HepG2 (cell line): ENCODE results near the gene GRB10. TPM values are rescaled to one million over a fixed set of nuclear protein-coding genes. Genes with fewer than 3 reads are reported as not detected.

Source experiments
- ATAC-seq: fragments of 200-7000 bp; cut with Tn5 transposase; 3 replicates; pipeline ENCODE4 v1.9.1; 2020; ENCODE audit warnings: mild to moderate bottlenecking, moderate library complexity
- BruUV-seq: library from RNA; stranded (reverse); fragments of 400-500 nt; replicated peaks from 2 replicates; lab custom pipeline; 2021; lab: Mats Ljungman, UMichigan
- CTCF ChIA-PET: fragments of 300-600 bp; formaldehyde crosslinking; extraction: SDS; loops from one replicate; lab custom pipeline; 2021; ENCODE audit warnings: low total read pairs, inconsistent platforms, low intra/inter-chr PET ratio; lab: Yijun Ruan, JAX
- POLR2A ChIA-PET: fragments of 350-600 bp; sonication (Branson Sonifier 250); formaldehyde crosslinking; loops from one replicate; lab custom pipeline; 2020; ENCODE audit warnings: antibody characterized with exemption, inconsistent platforms; lab: Yijun Ruan, JAX
- DNase-seq: peaks from one replicate; pipeline ENCODE4 v3.0.0-alpha.2; 2015; ENCODE audit warnings: low spot score
- FAIRE-seq: peaks from 3 replicates; lab custom pipeline; 2011; peaks lifted over from hg19 to GRCh38; lab: Jason Lieb, UNC
- H2AFZ ChIP-seq: one replicate; pipeline ENCODE4 v1.6.1; 2011; ENCODE audit warnings: low read length, inconsistent platforms
- H3K27ac ChIP-seq: fragments of 300-600 bp; 3 replicates; pipeline ENCODE4 v1.8.0; 2011; ENCODE audit warnings: mixed run types, mild to moderate bottlenecking, mixed read lengths, low read length, inconsistent platforms; ENCODE audit not compliant: insufficient read depth; ENCODE audit errors: extremely low read length
- H3K27me3 ChIP-seq, 2 experiments: fragments of 200-600 bp in 1 of 2; 2 replicates in 1 of 2; 3 replicates in 1 of 2; pipeline versions ENCODE4 v1.6.0 to v1.8.0; 2011; ENCODE audit warnings: low read length in 2 of 2, mild to moderate bottlenecking in 2 of 2, moderate library complexity in 2 of 2, inconsistent platforms in 1 of 2; ENCODE audit not compliant: insufficient read depth in 2 of 2, control insufficient read depth in 1 of 2
- H3K36me3 ChIP-seq, 2 experiments: fragments of 200-600 bp in 1 of 2; replicated peaks in 1 of 2; 2 replicates in 1 of 2; 3 replicates in 1 of 2; pipeline versions ENCODE4 v1.5.1 to v1.8.0; 2011; ENCODE audit warnings: low read length in 2 of 2, inconsistent platforms in 1 of 2; ENCODE audit not compliant: insufficient read depth in 2 of 2, control insufficient read depth in 1 of 2
- H3K4me1 ChIP-seq: 2 replicates; pipeline ENCODE4 v1.5.1; 2012; ENCODE audit warnings: low read length, inconsistent platforms; ENCODE audit not compliant: insufficient read depth
- H3K4me2 ChIP-seq: 2 replicates; pipeline ENCODE4 v1.6.0; 2011; ENCODE audit warnings: low read depth, low read length, inconsistent platforms
- H3K4me3 ChIP-seq, 3 experiments: fragments of 200-600 bp in 1 of 3; sonication (generic), shearing (Covaris generic) in 1 of 3; replicated peaks in 1 of 3; 2 replicates each; pipeline ENCODE4 v1.5.1; 2011 to 2016; ENCODE audit warnings: low read length in 3 of 3, inconsistent platforms in 2 of 3, low read depth in 2 of 3, mild to moderate bottlenecking in 2 of 3, control low read depth in 1 of 3, mixed read lengths in 1 of 3; ENCODE audit not compliant: insufficient read depth in 1 of 3
- H3K79me2 ChIP-seq: one replicate; pipeline ENCODE4 v1.6.1; 2011; ENCODE audit warnings: low read length, inconsistent platforms; ENCODE audit not compliant: insufficient read depth
- H3K9ac ChIP-seq: 2 replicates; pipeline ENCODE4 v1.6.0; 2011; ENCODE audit warnings: mild to moderate bottlenecking, low read depth, low read length, inconsistent platforms; ENCODE audit not compliant: insufficient read depth
- H3K9me3 ChIP-seq: 2 replicates; pipeline ENCODE4 v1.5.1; 2012; ENCODE audit warnings: mild to moderate bottlenecking, low read length
- H4K20me1 ChIP-seq: 2 replicates; pipeline ENCODE4 v1.6.0; 2011; ENCODE audit warnings: inconsistent platforms, mild to moderate bottlenecking, low read length, moderate library complexity; ENCODE audit not compliant: insufficient read depth
- ARNT2 ChIP-seq: sonication (generic); formaldehyde crosslinking; IDR thresholded peaks from 2 replicates; pipeline ENCODE4 v1.8.0; 2022; ENCODE audit warnings: mild to moderate bottlenecking, low read depth, missing genetic modification reagents, moderate library complexity
- GABPB1 ChIP-seq: IDR thresholded peaks from 2 replicates; pipeline ENCODE4 v1.6.1; 2016; ENCODE audit warnings: mild to moderate bottlenecking, missing genetic modification reagents, moderate library complexity, missing compliant biosample characterization
- HOXA9 ChIP-seq: sonication (generic); formaldehyde crosslinking; IDR thresholded peaks from 2 replicates; pipeline ENCODE4 v1.8.1; 2022; ENCODE audit warnings: missing genetic modification reagents, mild to moderate bottlenecking, moderate library complexity, borderline replicate concordance
- NR1H2 ChIP-seq: sonication (generic); formaldehyde crosslinking; IDR thresholded peaks from 2 replicates; pipeline ENCODE4 v1.8.1; 2022; ENCODE audit warnings: low read depth, missing genetic modification reagents, borderline replicate concordance
- ZNF496 ChIP-seq: sonication (generic); formaldehyde crosslinking; IDR thresholded peaks from 2 replicates; pipeline ENCODE4 v1.8.1; 2023; ENCODE audit warnings: mild to moderate bottlenecking, moderate library complexity, missing genetic modification reagents; ENCODE audit not compliant: insufficient replicate concordance
- ZNF543 ChIP-seq: sonication (generic); formaldehyde crosslinking; IDR thresholded peaks from 2 replicates; pipeline ENCODE4 v1.4.0; 2020; ENCODE audit warnings: mild to moderate bottlenecking, missing genetic modification reagents
- ZNF644 ChIP-seq: IDR thresholded peaks from 2 replicates; pipeline ENCODE4 v1.6.1; 2016; ENCODE audit warnings: low read depth
- ZNF780A ChIP-seq: sonication (generic); formaldehyde crosslinking; IDR thresholded peaks from 2 replicates; pipeline ENCODE4 v1.8.0; 2022; ENCODE audit warnings: mild to moderate bottlenecking, missing genetic modification reagents, moderate library complexity
- WGBS: methylation state at CpG from one replicate; pipeline ENCODE4 v1.1.6; 2017; ENCODE audit warnings: low lambda C conversion rate; 5-methylcytosine and 5-hydroxymethylcytosine counted together
- in situ Hi-C: cut with HindIII; loops from 2 replicates; pipeline ENCODE4 v1.10.0; 2017; ENCODE audit warnings: low pct_unique_long_range_greater_than_20kb; ENCODE audit not compliant: extremely low pct_ligation_motif_present
- intact Hi-C: fragments of 100-400 bp; cut with micrococcal nuclease; formaldehyde crosslinking; loops from one replicate; pipeline ENCODE4 v1.10.0; 2022; ENCODE audit not compliant: unreplicated experiment
- polyA plus RNA-seq, 8 experiments: library from polyadenylated mRNA; depleted of rRNA in 3 of 8; stranded (reverse) in 7 of 8; unstranded in 1 of 8; fragments of >200 nt; fragmentation: Illumina TruSeq in 4 of 8; extraction: Trizol in 4 of 8; gene quantifications; 2 replicates each; pipeline versions ENCODE4 v1.2.1 to v1.2.3, GENCODE V29; 2011 to 2016; ENCODE audit warnings: low read depth in 4 of 8, missing spikeins in 1 of 8, mixed read lengths in 1 of 8; ENCODE audit not compliant: insufficient read depth in 1 of 8
- total RNA-seq, 5 experiments: library from RNA; depleted of rRNA; stranded (reverse); fragments of >200 nt; fragmentation: Illumina TruSeq; extraction: Trizol; gene quantifications; 2 replicates each; pipeline ENCODE4 v1.2.3, GENCODE V29; 2016; ENCODE audit warnings: low read depth in 1 of 5
- TF ChIP-seq, protein P1 (sequence below): sonication (generic); formaldehyde crosslinking; IDR thresholded peaks from 2 replicates; pipeline ENCODE4 v1.4.0; 2020; ENCODE audit warnings: low read depth, mild to moderate bottlenecking, missing genetic modification reagents
- TF ChIP-seq, protein P2 (sequence below): sonication (generic); formaldehyde crosslinking; IDR thresholded peaks from 2 replicates; pipeline ENCODE4 v1.8.1; 2022; ENCODE audit warnings: low read depth, mild to moderate bottlenecking, missing genetic modification reagents

Gene GRB10
- total and polyA plus RNA-seq, 2 of the 13 experiments (the other 11 are each of a cell fraction or from before 2014, with no cell fraction given) = 4.0 to 6.8 TPM

DNA sequence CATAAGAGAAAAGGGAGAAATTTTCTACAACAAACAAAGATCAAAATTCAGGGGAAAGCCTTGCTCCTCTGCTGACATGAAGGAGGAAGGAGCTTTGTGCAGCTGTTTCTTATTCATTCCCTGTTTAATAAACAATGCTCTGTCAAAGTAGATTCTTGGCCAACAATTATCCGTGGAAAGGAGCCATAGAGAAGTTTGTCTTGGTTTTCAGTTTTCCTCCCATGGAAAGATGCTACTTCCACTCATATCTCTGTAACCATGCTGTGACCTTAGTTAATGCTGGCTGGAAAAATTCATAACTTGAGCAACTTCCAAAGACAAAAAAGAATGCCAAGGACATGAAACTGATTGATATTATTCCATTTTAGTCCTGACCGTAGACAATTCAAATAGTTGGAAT, 225.6 kb downstream of the GRB10 start:
- H3K4me3 ChIP-seq = no peak overlapping the region
- H3K9ac ChIP-seq = no peak overlapping the region
- DNase-seq = no peak
- no peak for FAIRE-seq
- H3K9me3 ChIP-seq = no peaks in the 10 kb centered on the region
- intact Hi-C loops (no loop called here), in situ Hi-C loops (no loop called here)
- no peak overlapping the region for H3K4me2 ChIP-seq
- H3K79me2 ChIP-seq = peaks cover 37% of the 10 kb centered on the region
- H3K27me3 ChIP-seq = no peaks in the 10 kb centered on the region
- BruUV-seq = no TSS peak
- H2AFZ ChIP-seq = no peak overlapping the region
- ATAC-seq = no peak
- peak overlapping the region; percentile 30 for H3K27ac ChIP-seq
- ChIA-PET POLR2A (interaction anchor here (1.2 to 3.4 kb wide), 4 partner anchors 8 to 35 kb away, joined by 3 to 28 read pairs (median 4); partner anchors contain the start of gene DDC), CTCF (no interaction called here)
- peaks cover 97% of the 10 kb centered on the region for H3K4me1 ChIP-seq
- TF ChIP-seq ZNF496 (CRISPR knock-in tag) (no peak), ARNT2 (CRISPR knock-in tag) (no peak), ZNF780A (CRISPR knock-in tag) (no peak), ZNF543 (CRISPR knock-in tag) (no peak), NR1H2 (CRISPR knock-in tag) (no peak), GABPB1 (CRISPR knock-in tag) (no peak), HOXA9 (CRISPR knock-in tag) (no peak), ZNF644 (no peak)
- TF ChIP-seq, protein P1, sequence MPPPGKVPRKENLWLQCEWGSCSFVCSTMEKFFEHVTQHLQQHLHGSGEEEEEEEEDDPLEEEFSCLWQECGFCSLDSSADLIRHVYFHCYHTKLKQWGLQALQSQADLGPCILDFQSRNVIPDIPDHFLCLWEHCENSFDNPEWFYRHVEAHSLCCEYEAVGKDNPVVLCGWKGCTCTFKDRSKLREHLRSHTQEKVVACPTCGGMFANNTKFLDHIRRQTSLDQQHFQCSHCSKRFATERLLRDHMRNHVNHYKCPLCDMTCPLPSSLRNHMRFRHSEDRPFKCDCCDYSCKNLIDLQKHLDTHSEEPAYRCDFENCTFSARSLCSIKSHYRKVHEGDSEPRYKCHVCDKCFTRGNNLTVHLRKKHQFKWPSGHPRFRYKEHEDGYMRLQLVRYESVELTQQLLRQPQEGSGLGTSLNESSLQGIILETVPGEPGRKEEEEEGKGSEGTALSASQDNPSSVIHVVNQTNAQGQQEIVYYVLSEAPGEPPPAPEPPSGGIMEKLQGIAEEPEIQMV = no peak
- TF ChIP-seq, protein P2, sequence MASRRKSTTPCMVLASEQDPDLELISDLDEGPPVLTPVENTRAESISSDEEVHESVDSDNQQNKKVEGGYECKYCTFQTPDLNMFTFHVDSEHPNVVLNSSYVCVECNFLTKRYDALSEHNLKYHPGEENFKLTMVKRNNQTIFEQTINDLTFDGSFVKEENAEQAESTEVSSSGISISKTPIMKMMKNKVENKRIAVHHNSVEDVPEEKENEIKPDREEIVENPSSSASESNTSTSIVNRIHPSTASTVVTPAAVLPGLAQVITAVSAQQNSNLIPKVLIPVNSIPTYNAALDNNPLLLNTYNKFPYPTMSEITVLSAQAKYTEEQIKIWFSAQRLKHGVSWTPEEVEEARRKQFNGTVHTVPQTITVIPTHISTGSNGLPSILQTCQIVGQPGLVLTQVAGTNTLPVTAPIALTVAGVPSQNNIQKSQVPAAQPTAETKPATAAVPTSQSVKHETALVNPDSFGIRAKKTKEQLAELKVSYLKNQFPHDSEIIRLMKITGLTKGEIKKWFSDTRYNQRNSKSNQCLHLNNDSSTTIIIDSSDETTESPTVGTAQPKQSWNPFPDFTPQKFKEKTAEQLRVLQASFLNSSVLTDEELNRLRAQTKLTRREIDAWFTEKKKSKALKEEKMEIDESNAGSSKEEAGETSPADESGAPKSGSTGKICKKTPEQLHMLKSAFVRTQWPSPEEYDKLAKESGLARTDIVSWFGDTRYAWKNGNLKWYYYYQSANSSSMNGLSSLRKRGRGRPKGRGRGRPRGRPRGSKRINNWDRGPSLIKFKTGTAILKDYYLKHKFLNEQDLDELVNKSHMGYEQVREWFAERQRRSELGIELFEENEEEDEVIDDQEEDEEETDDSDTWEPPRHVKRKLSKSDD = no peak
- 0 out of 2 replicates have a peak, but pooled peaks cover 3% of the 10 kb centered on the region for H4K20me1 ChIP-seq
- peaks cover 0 to 5% of the 10 kb centered on the region in 2 experiments; a peak in 1 of 5 replicates for H3K36me3 ChIP-seq
- WGBS = 65% methylated on average over 2 of the region's 2 CpGs
